ENCODE measurements around the gene DNAL4. TPM values are rescaled to one million over a fixed set of nuclear protein-coding genes. Genes with fewer than 3 reads are reported as not detected.
A peak's percentile ranks its signal among the peaks of the same experiment; 100 is the strongest.

The DNAL4 gene
- polyA plus RNA-seq, 1 experiment, result 12.6 TPM

DNA sequence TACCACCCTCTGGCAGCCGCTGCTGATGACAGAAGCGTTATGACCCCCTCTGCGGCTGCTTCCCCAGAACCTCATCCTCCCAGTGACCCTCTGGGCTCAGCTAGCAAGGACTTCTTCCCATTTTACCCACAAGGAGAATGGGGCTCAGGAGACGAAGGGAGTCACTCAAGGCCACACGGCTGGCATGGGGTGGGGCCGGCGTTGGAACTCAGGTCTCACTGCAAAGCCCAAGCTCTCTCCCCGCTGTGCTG lies 21.4 kb downstream of the DNAL4 start:
- ChIA-PET POLR2A (no interaction called here), CTCF (no interaction called here)
- TF ChIP-seq, protein P1, sequence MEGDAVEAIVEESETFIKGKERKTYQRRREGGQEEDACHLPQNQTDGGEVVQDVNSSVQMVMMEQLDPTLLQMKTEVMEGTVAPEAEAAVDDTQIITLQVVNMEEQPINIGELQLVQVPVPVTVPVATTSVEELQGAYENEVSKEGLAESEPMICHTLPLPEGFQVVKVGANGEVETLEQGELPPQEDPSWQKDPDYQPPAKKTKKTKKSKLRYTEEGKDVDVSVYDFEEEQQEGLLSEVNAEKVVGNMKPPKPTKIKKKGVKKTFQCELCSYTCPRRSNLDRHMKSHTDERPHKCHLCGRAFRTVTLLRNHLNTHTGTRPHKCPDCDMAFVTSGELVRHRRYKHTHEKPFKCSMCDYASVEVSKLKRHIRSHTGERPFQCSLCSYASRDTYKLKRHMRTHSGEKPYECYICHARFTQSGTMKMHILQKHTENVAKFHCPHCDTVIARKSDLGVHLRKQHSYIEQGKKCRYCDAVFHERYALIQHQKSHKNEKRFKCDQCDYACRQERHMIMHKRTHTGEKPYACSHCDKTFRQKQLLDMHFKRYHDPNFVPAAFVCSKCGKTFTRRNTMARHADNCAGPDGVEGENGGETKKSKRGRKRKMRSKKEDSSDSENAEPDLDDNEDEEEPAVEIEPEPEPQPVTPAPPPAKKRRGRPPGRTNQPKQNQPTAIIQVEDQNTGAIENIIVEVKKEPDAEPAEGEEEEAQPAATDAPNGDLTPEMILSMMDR (IDR thresholded peaks at IDR 0.05; ENCODE audit: low read depth, low read length), result no peak
- Histone ChIP-seq H3K27me3 (ENCODE audit: control insufficient read depth, insufficient read depth, low read length) (no peaks in the 10 kb centered on the region), H3K4me3 (ENCODE audit: low read depth, low read length) (no peak overlapping the region), H3K9me3 (ENCODE audit: control insufficient read depth, insufficient read depth, low read length) (no peaks in the 10 kb centered on the region), H3K27ac (ENCODE audit: low read depth, low read length) (no peak overlapping the region)
- DNase-seq (ENCODE audit: low read depth, low spot score), result no peak

GRCh38 chr22:38770257-38770949 lies 23.5 kb downstream of the DNAL4 start:
- H3K9me3 ChIP-seq (ENCODE audit: control insufficient read depth, insufficient read depth, low read length), result no peaks in the 10 kb centered on the region
- H3K4me3 ChIP-seq (ENCODE audit: low read depth, low read length), result no peak overlapping the region
- ChIA-PET POLR2A (no interaction called here), CTCF (interaction anchor here (0.7 to 4.8 kb wide), 3 partner anchors 99 to 351 kb away, joined by 3 to 80 read pairs (median 50); no protein-coding TSS in a partner anchor)
- TF ChIP-seq, protein P1 (IDR thresholded peaks at IDR 0.05; ENCODE audit: low read depth, low read length), result no peak
- no peak overlapping the region for H3K27ac ChIP-seq (ENCODE audit: low read depth, low read length)
- DNase-seq (ENCODE audit: low read depth, low spot score), result no peak
- no peaks in the 10 kb centered on the region for H3K27me3 ChIP-seq (ENCODE audit: control insufficient read depth, insufficient read depth, low read length)

- TF ChIP-seq, protein P1 (IDR thresholded peaks at IDR 0.05; ENCODE audit: low read depth, low read length), result no peak
- DNase-seq (ENCODE audit: low read depth, low spot score), result no peak
- Histone ChIP-seq H3K27ac (ENCODE audit: low read depth, low read length) (no peak overlapping the region), H3K4me3 (ENCODE audit: low read depth, low read length) (no peak overlapping the region), H3K9me3 (ENCODE audit: control insufficient read depth, insufficient read depth, low read length) (no peaks in the 10 kb centered on the region), H3K27me3 (ENCODE audit: control insufficient read depth, insufficient read depth, low read length) (no peaks in the 10 kb centered on the region)
- ChIA-PET POLR2A (no interaction called here), CTCF (interaction anchor here (1.0 to 4.8 kb wide), 12 partner anchors 10 to 354 kb away, joined by 3 to 80 read pairs (median 13); partner anchors contain the start of gene SUN2)
Observed at GRCh38 chr22:38768036-38768435, 25.9 kb downstream of the DNAL4 start.

DNA sequence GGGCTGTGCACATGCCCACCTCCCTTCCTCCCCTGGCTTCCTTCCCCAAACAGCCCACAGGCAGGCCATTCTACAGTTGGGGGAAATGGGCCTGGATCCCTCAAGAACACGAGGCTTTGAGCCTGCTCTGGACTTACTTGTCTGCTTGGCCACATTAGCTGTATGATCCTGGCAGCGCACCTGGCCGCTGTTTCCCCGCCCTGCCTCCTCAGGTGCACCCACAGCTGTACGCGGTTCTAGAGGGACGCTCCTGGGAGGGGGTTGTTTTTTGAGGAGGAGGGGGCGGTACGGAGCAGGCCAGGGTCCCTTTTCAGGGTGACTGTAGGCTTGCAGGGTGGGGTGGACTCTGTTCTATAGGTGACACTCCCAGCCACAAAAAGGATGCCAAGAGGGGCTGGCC lies 26.6 kb downstream of the DNAL4 start:
- ChIA-PET POLR2A (no interaction called here), CTCF (interaction anchor here (0.5 to 4.8 kb wide), 12 partner anchors 9 to 236 kb away, joined by 3 to 80 read pairs (median 4); partner anchors contain the start of gene SUN2)
- TF ChIP-seq, protein P1 (IDR thresholded peaks at IDR 0.05; ENCODE audit: low read depth, low read length), result no peak
- Histone ChIP-seq H3K27ac (ENCODE audit: low read depth, low read length) (no peak overlapping the region), H3K27me3 (ENCODE audit: control insufficient read depth, insufficient read depth, low read length) (no peaks in the 10 kb centered on the region), H3K9me3 (ENCODE audit: control insufficient read depth, insufficient read depth, low read length) (no peaks in the 10 kb centered on the region), H3K4me3 (ENCODE audit: low read depth, low read length) (no peak overlapping the region)
- DNase-seq (ENCODE audit: low read depth, low spot score), result no peak

DNA sequence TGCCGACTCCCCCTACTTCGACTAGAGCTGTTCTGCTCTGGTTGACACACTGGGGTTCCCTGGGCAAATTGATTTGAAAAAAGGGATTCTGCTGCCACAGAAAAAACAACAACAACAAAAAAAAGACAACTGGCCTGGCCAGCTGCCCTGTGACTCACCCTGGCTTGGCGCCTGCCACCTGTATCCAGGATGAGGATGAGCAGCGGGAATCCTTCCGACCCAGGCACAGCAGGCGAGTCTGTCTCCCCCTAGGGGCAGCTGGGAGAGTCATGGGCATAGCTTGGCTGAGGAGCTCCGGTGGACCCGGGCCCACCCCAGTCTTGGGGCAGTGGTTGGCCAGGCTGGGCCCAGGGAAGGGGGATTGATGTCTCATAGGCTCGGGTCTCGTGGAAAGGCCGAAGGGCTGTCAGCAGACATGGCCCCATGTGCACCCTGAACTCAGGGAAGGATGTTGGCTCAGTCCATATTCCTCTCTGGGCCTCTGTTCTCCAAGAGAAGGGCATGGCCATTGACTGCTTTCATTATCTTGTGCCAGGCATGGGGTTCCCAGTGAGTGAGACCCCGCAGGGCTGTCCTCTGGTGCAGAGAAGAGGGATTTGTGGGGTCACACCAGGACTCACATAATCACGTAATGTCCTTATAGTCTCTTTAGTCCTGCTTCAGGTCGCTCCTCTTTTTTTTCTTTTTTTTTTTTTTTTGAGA lies 27.7 kb downstream of the DNAL4 start:
- CTCF ChIA-PET, result interaction anchor here (0.6 to 4.8 kb wide), 15 partner anchors 10 to 434 kb away, joined by 3 to 80 read pairs (median 3); no protein-coding TSS in a partner anchor
- H3K27me3 ChIP-seq (ENCODE audit: control insufficient read depth, insufficient read depth, low read length), result no peaks in the 10 kb centered on the region

More for the DNA sequence above, 27.7 kb downstream of the DNAL4 start:
- no peak for DNase-seq (ENCODE audit: low read depth, low spot score)
- H3K4me3 ChIP-seq (ENCODE audit: low read depth, low read length), result no peak overlapping the region
- TF ChIP-seq, protein P1 (IDR thresholded peaks at IDR 0.05; ENCODE audit: low read depth, low read length), result peak; percentile 92
- no peak overlapping the region for H3K27ac ChIP-seq (ENCODE audit: low read depth, low read length)
- no peaks in the 10 kb centered on the region for H3K9me3 ChIP-seq (ENCODE audit: control insufficient read depth, insufficient read depth, low read length)
- POLR2A ChIA-PET, result interaction anchor here (0.6 kb wide), 1 partner anchor 840 kb away, joined by 3 read pairs; no protein-coding TSS in a partner anchor
